Inflammatory macrophage treated with lipopolysaccharide for 4 hours (primary cell): ENCODE measurements around the gene TTC33.
"Not testable (repeated sequence)": the region's sequence is repeated elsewhere in the genome, so short reads cannot be mapped to it uniquely, and the experiment has no call there.

Experiments
- DNase-seq: peaks from one replicate; pipeline ENCODE4 v3.0.0-alpha.2; 2020

Gene TTC33

DNA sequence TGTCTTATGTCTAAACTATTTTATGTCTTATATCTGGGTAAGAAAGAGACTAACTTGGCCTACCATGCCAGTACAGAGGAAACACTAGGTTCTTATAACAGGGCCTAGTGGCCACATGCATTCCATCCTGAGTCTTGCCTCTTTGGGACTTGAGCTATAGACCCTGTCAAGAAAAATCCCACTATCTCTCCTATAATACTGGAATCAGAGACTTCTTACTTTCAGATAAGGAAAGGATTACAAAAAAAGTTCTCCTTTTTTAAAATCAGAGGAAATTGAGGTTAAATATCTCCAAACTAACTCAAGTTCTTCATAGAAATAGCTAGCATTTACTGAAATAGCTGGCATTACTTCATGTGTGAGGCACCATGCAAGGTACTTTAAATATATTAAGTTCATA lies 41.8 kb downstream of the TTC33 start:
- DNase-seq = no peak

GRCh38 chr5:40710575-40710974 lies 45.2 kb downstream of the TTC33 start:
- DNase-seq = not testable (repeated sequence)

- DNase-seq = not testable (repeated sequence)
Observed at GRCh38 chr5:40705484-40705883, 50.3 kb downstream of the TTC33 start.

DNA sequence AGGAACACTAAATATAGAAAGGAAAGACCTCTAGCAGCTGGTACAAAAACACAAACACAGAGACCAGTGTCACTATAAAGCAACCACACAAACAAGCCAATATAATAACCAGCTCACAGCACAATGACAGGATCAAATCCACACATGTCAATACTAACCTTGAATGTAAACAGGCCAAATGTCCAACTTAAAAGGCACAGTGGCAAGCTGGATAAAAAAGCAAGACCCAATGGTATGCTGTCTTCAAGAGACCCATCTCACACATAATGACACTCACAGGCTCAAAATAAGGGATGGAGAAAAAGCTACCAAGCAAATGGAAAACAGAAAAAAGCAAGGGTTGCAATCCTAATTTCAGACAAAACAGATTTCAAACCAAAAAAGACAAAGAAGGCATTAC lies 53.7 kb downstream of the TTC33 start:
- not testable (repeated sequence) for DNase-seq

DNA sequence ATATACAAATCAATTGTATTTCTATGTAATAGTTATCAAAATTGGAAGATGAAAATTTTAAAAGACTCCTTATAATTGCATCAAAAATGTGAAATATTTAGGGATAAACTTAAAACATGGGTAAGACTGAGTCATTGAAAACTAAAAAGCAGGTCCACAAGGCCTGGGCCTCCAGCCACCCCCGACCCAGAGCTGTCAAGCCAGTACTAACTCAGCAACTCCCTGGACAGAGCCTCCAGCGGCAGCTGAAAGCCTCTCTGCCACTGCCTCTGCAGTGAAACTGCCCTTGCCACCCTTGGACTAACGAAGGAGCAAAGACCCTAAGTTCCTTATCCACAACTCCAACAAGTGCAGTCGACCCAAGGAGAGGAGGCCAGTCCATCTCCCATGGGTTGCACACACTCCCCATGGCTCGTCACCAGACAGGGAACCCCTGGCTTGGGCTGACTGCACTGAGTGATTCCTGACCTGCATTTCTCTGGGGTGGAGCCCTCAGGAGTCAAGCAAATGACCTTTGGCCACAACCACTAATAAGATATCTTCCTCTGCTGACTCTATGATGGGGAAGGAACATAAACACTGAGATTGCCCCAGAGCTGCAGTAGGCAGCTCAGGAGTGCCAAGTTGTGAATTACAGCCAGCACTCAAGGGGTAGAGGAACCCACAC lies 55.5 kb downstream of the TTC33 start:
- no peak for DNase-seq

GRCh38 chr5:40694433-40694832 lies 61.3 kb downstream of the TTC33 start:
- DNase-seq = no peak

- DNase-seq = no peak
Observed at GRCh38 chr5:40691894-40692293, 63.9 kb downstream of the TTC33 start.

GRCh38 chr5:40690267-40690666 lies 65.5 kb downstream of the TTC33 start:
- no peak for DNase-seq

GRCh38 chr5:40689438-40689837 lies 66.3 kb downstream of the TTC33 start:
- peak; percentile 92 for DNase-seq

- DNase-seq = no peak
Observed at GRCh38 chr5:40688996-40689395, 66.8 kb downstream of the TTC33 start.

DNA sequence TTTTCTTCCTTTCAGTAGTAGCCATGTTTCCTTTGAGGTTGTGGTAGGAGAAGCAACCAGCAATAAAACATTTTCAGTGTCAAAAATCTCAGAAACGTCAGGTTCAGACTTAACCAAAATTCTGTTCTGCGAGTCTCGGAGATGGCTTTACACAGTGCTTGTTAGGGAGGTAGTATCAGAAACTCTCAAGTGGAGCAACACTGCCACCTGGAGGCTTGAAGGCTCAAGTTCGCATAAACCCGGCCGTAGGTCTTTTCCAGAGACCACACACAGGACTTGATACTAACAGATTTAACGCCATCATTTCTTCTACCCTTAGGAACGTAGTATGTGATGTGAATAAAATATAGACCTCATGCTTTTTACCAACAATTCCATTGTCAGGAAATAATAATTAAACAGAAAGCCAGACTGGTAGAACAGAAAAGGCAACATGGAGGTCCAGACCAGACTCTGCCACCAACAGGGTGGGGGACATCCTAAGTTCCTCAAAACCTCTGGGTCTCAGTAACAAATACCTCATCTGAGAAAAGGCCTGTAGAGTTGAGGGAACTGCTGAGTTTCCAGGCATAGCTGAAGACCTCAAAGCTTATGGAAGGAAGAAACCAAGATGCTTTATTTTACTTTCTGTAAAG lies 67.5 kb downstream of the TTC33 start:
- peak; percentile 84 for DNase-seq

DNA sequence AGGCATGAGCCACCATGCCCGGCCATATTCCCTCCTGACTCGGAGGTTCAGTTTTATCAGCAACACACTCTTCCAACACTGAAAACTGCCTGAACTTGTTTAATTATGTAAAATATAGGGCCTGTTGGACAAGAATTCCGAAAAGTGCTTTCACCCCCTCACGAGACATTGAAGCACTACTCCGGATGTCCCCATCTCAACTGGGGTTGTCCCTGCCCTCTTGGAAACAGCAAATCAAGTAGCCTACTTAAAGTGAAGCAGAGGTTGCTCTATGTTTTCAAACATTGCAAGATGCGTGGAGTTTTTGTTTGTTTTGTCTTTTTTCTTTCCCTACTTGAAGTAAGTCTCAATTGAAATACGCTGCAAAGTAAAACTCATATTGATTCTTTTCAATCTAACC lies 68.4 kb downstream of the TTC33 start:
- no peak for DNase-seq

GRCh38 chr5:40685976-40686486 lies 69.7 kb downstream of the TTC33 start:
- no peak for DNase-seq

GRCh38 chr5:40685193-40685592 lies 70.6 kb downstream of the TTC33 start:
- no peak for DNase-seq

DNA sequence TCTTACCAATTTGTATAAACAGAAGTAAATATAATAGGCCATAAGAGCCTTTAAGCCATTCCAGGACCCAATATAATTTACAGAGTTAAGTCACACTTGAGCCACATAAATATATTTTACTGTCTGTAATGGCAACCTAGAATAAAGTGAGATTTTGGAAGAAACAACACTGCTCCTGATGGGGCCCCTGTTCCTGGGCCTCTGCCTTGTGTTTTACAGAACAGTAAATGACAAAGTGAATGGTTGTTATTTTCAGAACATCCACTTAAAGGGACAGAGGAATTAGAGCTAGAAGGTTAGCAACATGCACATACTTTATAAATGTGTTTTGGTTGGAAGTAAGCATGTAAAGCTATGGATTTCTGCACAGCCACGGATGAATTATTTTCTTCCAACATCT lies 72.5 kb downstream of the TTC33 start:
- DNase-seq = no peak

- DNase-seq = peak; percentile 82
Observed at GRCh38 chr5:40682154-40683017, 73.4 kb downstream of the TTC33 start.

- DNase-seq = peak; percentile 72
Observed at GRCh38 chr5:40681363-40682153, 74.2 kb downstream of the TTC33 start.

DNA sequence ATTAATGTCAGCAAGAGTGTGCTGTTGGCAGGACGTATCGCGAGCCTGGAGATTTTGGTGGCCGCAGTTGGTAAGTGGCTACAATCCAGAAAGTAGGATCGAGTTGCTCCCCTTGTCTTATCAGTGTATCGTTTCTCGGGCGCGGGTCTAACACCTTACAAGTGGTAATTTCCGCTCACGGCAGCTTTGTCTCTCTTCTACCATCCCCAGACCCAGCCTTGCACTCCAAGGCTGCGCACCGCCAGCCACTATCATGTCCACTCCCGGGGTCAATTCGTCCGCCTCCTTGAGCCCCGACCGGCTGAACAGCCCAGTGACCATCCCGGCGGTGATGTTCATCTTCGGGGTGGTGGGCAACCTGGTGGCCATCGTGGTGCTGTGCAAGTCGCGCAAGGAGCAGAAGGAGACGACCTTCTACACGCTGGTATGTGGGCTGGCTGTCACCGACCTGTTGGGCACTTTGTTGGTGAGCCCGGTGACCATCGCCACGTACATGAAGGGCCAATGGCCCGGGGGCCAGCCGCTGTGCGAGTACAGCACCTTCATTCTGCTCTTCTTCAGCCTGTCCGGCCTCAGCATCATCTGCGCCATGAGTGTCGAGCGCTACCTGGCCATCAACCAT lies 74.9 kb downstream of the TTC33 start:
- DNase-seq = peak; percentile 49

- DNase-seq = no peak
Observed at GRCh38 chr5:40679913-40680681, 75.7 kb downstream of the TTC33 start, which contains the start of gene PTGER4. TSS of gene PTGER4 (plus strand) at chr5:40679915. CDS start at chr5:40680994, 1,079 bp downstream.

GRCh38 chr5:40679148-40679912 lies 76.4 kb downstream of the TTC33 start:
- DNase-seq = peak; percentile 97
